PC-3 (cell line): ENCODE measurements around the gene ACTL8.

Source experiments
- CTCF ChIP-seq: fragments of 300-600 bp; sonication (generic); conservative IDR thresholded peaks from 2 replicates; pipeline ENCODE4 v1.5.1; 2017; ENCODE audit warnings: antibody characterized with exemption, low read depth, mild to moderate bottlenecking, low read length
- EZH2 ChIP-seq: fragments of 300-600 bp; sonication (generic); IDR thresholded peaks from one replicate; pipeline ENCODE4 v1.6.1; 2017; ENCODE audit warnings: antibody characterized with exemption, mild to moderate bottlenecking, low read length; ENCODE audit not compliant: unreplicated experiment

- TF ChIP-seq CTCF (no peak), EZH2 (no peak)
Measured at GRCh38 chr1:17798011-17798410, 42.9 kb downstream of the ACTL8 start.
